NCI-H82 treated with DMSO at 0.1 percent for 48 hours (cell line): ENCODE results near the gene TRMT13.
"Not testable (repeated sequence)": the region's sequence is repeated elsewhere in the genome, so short reads cannot be mapped to it uniquely, and the experiment has no call there.

ENCODE experiments used
- DNase-seq: peaks from one replicate; lab custom pipeline; 2025; ENCODE audit not compliant: unreplicated experiment; lab: John Stamatoyannopoulos, UW

TRMT13 gene

DNA sequence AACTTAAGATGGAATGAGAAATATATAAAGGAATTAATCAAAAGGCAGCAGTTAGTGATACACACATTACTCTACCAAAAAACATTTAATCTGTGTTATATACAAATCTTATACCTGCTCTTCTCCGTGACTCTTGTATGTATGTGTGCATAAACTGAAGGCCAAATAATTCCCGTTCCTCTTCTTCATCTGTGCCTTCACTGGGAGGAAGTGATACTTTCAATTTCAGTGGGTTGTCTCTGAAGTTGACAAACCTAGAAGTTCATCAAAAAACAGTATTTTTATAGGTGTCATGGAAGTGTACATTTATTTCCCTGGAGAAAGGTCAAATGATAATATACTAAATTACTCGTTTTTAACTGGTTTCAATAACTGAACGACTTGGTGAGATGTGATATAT is 19.3 kb downstream of the TRMT13 start:
- no peak for DNase-seq

DNA sequence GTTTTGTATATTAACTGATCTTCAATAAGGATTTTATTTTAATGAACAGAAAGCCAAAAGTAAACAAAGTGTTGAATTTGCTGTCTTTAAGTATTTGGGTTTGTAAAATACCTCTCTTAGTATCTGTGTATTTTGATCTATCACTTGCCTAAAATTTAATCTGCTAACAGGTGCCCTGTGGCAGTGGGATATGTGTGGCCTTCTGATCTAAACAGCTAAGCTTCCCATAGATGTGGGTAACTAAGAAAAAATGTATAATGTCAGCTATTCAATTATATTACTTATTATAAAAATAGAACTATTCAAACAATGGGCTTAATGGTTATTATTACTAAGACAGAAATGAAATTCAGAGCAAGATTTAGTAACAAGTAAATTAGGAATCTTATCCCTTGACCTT is 29.9 kb downstream of the TRMT13 start:
- DNase-seq = no peak

DNA sequence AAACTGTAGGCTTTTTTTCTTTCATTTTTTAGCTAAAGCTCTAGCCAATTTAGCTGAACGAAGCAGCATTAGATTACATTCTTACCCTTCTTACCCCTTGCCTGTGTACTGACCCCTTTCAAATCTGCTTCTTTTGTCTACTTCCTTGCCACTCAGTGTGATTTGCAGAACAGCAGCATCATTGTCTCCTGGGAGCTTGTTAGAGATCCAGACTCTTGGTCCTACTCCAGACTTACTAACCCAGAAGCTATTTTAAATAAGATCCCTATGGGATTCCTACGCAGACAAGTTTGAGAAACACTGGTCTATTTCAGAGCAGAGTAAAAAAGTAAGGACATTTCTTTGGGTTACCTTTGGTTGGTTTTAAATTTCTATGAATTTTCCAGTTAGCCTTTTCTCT is 31.3 kb downstream of the TRMT13 start:
- no peak for DNase-seq

DNA sequence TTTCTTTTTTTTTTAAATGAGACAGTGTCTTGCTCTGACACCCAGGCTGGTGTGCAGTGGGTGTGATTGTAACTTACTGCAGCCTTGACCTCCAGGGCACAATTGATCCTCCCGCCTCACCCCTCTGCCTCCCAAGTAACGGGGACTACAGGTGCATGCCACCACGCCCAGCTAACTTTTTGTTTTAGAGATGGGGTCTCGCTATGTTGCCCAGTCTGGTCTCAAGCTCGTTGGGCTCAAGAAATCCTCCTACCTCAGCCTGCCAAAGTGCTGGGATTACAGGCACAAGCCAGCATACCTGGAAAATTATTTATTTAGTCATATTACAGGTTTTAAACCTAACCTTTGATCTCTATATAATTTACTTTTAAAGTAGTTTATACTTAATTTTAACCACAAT is 31.7 kb downstream of the TRMT13 start:
- DNase-seq = no peak

DNA sequence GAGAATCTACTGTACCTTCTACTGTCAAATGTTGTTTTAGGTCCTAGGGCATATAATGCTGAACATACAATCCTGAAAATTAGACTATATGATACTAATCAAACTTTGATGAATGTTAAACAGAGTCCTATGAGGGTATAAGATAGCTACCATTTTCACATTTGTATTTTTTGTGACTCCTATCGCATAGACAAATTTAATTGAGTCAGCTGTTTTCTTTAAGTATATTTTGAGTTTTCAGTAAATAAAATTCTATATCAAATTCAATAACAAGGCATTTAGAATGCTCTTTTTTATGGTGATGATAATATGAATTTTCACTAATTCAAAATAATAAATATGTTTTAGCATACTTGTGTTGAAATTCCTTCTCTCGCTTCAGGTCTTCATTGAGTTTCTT is 35.1 kb downstream of the TRMT13 start:
- DNase-seq = no peak

DNA sequence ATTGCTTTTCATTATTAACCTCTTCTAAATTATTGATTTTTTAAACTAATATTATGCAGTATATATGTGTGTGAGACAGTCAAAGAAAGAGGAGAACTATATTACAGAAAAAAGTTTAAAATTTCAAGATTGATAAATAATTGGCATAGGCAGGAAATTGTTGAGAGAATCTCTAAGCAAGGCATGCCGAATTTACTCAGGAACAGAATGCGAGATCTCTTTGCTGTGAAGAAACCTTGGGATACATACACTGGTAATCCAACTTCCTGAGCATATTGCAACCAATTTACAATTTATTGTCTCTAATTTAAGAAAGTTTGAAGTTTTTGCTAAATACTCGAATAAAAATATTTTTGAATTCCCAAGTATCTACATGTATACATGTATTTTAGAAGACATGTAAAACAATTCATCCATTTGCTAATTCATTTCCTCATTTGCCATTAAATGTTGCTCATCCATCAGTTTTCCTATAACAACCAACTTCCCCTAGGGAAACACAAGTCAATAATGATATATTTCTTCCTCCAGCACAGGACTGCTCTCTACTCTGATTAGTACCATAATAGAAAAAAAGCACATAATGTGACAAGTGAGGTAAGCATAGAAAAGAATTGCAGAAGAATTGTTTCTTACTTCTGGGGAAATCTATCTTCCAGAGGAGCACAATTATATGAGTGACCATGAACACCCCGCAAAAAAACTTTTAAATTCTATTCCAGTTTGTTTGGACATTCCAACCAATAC is 44.5 kb downstream of the TRMT13 start:
- DNase-seq = no peak

DNA sequence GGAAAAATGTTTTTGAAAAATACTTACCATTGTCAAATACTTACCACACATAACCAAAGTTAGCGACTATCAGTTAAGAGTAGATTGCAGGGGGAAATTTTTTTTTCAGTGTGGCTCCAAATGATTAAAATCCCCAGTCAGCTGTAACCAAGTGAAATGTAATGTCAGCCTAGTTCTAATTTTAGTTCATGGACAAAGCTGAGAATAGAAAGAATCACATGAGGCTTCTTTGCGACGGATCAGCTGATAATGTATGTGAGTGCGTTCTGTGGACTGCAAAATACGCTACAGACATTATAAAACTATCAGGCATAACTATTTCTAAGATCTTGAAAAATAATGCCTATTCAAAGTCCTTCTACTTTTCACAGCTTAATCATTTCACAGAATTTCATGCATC is 45.1 kb downstream of the TRMT13 start, which contains the start of gene LRRC39:
LRRC39 (minus strand) TSS at position 166 of the 400 bp plus-strand sequence. CDS start 9,740 bp downstream, outside the sequence.
- no peak for DNase-seq

DNA sequence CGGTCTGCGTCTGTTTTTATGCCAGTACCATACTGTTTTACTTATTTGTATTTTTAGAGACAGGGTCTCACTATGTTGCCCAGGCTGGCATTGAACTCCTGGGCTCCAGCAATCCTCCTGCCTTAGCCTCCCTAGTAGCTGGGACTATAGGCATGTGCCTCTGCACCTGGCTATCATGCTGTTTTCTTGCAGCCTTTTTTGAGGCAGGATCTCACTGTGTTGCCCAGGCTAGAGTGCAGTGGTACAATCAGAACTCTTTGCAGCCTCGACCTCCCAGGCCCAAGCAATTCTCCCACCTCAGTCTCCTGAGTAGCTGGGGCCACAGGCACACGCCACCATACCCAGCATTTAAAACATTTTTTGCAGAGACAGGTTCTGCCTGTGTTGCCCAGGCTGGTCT is 50.4 kb downstream of the TRMT13 start:
- DNase-seq = no peak

DNA sequence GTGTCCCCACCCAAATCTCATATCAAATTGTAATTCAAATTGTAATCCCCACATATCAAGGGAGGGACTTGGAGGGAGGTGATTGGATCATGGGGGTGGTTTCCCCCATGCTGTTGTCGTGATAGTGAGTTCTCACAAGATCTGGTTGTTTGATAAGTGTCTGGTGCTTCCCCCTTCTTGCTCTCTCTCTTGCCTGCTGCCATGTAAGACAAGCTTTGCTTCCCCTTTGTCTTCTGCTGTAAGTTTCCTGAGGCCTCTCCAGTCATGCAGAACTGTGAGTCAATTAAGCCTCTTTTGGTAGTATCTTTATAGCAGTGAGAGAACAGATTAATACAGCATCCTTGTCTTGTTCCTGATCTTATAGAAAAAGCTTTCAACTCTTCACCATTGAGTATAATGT is 51.6 kb downstream of the TRMT13 start:
- DNase-seq = no peak

DNA sequence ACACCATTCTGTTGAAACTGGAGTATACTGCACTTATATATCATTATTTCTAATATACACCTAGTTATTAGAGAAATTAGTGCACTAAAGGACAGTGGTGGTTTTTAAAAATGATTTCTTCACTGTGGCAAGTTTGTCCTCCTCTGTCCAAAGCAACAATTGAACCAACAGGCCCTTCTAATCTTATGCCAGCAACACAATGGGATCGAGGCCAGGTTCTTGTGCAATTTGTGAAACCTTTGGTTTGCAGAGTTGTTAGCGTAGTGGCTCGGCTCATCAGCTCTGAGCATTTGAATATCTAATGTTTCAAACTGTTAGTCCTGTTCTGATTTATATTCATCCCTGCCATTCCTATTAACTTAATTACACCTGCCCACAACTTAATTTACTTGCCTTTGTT is 54.9 kb downstream of the TRMT13 start:
- DNase-seq = no peak

DNA sequence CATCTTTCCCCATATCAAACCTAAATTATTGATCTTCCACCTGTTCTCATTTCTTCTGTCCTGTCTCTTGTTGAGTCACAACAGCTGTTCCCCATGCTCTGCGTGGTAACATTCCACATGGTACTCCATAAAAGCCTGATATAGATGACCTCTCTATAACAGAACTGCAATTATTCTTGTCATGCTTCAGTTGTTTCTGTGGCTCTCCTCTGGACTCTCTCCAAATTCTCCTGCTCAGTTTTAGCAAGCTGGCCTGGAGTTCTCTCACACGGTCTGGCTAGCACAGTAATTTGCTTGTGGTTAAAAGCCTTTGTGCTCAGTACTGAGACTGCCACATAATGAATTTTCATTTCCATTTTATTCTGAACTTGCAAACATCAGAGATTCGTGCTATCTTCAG is 55.7 kb downstream of the TRMT13 start:
- DNase-seq = no peak

DNA sequence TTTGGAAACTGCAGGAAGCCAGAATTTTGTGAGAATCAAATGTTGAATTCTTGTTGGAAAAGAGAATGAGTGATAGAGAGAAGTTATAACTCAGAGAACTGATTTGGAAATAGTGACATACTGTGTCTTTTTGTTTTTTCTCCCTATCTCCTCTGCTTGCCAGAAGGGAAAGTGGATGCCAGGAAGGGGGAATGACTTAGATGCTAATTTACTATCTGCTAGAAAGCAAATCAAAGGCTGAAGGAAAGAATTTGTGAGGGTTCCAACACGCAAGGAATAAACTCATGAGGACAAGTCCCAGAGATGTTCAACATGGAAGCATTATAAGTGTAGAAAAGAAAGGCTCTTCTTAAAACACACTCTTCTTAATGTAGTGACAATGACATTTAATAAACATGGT is 65.6 kb downstream of the TRMT13 start:
- DNase-seq = no peak

DNA sequence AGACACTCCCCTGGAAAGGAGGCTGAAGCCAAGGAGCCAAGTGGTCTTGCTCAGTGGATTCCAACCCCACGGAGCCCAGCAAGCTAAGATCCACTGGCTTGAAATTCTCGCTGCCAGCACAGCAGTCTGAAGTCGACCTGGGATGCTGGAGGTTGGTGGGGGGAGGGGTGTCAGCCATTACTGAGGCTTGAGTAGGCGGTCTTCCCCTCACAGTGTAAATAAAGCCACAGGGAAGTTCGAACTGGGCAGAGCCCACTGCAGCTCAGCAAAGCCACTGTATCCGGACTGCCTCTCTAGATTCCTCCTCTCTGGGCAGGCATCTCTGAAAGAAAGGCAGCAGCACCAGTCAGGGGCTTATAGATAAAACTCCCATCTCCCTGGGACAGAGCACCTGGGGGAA is 67.1 kb downstream of the TRMT13 start:
- DNase-seq = not testable (repeated sequence)
